SU-DHL-6 (cell line): ENCODE measurements around the gene EPB41L2.

Experiments
- H2AFZ ChIP-seq: fragments of 200-600 bp; sonication (generic); 2 replicates; pipeline ENCODE4 v1.6.1; 2014; ENCODE audit warnings: low read depth, mild to moderate bottlenecking, moderate library complexity, mixed read lengths, antibody characterized with exemption, low read length; ENCODE audit not compliant: severe bottlenecking
- H3F3A ChIP-seq: fragments of 200-600 bp; shearing (Covaris generic); 2 replicates; pipeline ENCODE4 v1.6.0; 2016; ENCODE audit warnings: antibody characterized with exemption, mild to moderate bottlenecking; ENCODE audit not compliant: insufficient read depth
- H3K27ac ChIP-seq: fragments of 200-600 bp; sonication (generic); 2 replicates; pipeline ENCODE4 v1.5.1; 2016; ENCODE audit warnings: low read depth, mild to moderate bottlenecking, low read length, moderate library complexity, mixed read lengths
- H3K27me3 ChIP-seq: fragments of 200-600 bp; sonication (generic), shearing (Covaris generic); 2 replicates; pipeline ENCODE4 v1.6.0; 2014; ENCODE audit warnings: mild to moderate bottlenecking, low read length
- H3K36me3 ChIP-seq: fragments of 200-600 bp; sonication (generic); 2 replicates; pipeline ENCODE4 v1.6.1; 2014; ENCODE audit warnings: mild to moderate bottlenecking, low read length, mixed read lengths
- H3K4me2 ChIP-seq: fragments of 300-600, 200-600 bp; shearing (Covaris generic), sonication (generic); 2 replicates; pipeline ENCODE4 v1.6.0; 2014; ENCODE audit warnings: low read length, low read depth, mild to moderate bottlenecking; ENCODE audit not compliant: poor library complexity, severe bottlenecking
- H3K4me3 ChIP-seq: fragments of 200-600 bp; sonication (generic); 2 replicates; pipeline ENCODE4 v1.5.1; 2014; ENCODE audit warnings: antibody characterized with exemption, low read length, mild to moderate bottlenecking, mixed read lengths; ENCODE audit not compliant: insufficient read depth, poor library complexity, severe bottlenecking
- H3K79me2 ChIP-seq: fragments of 200-600 bp; sonication (generic); 2 replicates; pipeline ENCODE4 v1.6.1; 2014; ENCODE audit warnings: mild to moderate bottlenecking, low read length, moderate library complexity; ENCODE audit not compliant: insufficient read depth
- H3K9ac ChIP-seq: fragments of 200-600 bp; sonication (generic); 2 replicates; pipeline ENCODE4 v1.7.0; 2014; ENCODE audit warnings: mild to moderate bottlenecking, low read length
- H3K9me2 ChIP-seq: fragments of 200-600 bp; sonication (generic); replicated peaks from 2 replicates; pipeline ENCODE4 v1.6.1; 2014; ENCODE audit warnings: low read length; ENCODE audit not compliant: insufficient read depth
- H3K9me3 ChIP-seq: fragments of 200-600 bp; sonication (generic); 2 replicates; pipeline ENCODE4 v1.6.1; 2014; ENCODE audit warnings: low read length, mixed read lengths; ENCODE audit not compliant: insufficient read depth
- H4K20me1 ChIP-seq: fragments of 200-600 bp; sonication (generic); 2 replicates; pipeline ENCODE4 v1.6.1; 2014; ENCODE audit warnings: low read depth, mild to moderate bottlenecking, antibody characterized with exemption, low read length, moderate library complexity, mixed read lengths
- CTCF ChIP-seq: fragments of 200-600 bp; sonication (generic); IDR thresholded peaks from one replicate; pipeline ENCODE4 v1.5.1; 2017; ENCODE audit warnings: antibody characterized with exemption, mild to moderate bottlenecking, low read length, moderate library complexity; ENCODE audit not compliant: insufficient read depth, poor library complexity, severe bottlenecking
- EZH2phosphoT487 ChIP-seq: fragments of 200-600 bp; sonication (generic), shearing (Covaris generic); conservative IDR thresholded peaks from 2 replicates; pipeline ENCODE4 v1.6.1; 2018; ENCODE audit warnings: mild to moderate bottlenecking, antibody characterized with exemption, low read length, moderate library complexity, mixed read lengths

The EPB41L2 gene

GRCh38 chr6:130975325-130975724 is 87.7 kb downstream of the EPB41L2 start:
- Histone ChIP-seq H3K4me3 (no peak overlapping the region), H2AFZ (no peak overlapping the region), H3K79me2 (no peaks in the 10 kb centered on the region), H3F3A (no peaks in the 10 kb centered on the region), H3K27ac (no peak overlapping the region), H3K9ac (no peak overlapping the region), H3K4me2 (no peak overlapping the region), H3K9me2 (no peaks in the 10 kb centered on the region), H3K9me3 (no peaks in the 10 kb centered on the region), H3K36me3 (no peaks in the 10 kb centered on the region), H4K20me1 (no peaks in the 10 kb centered on the region), H3K27me3 (no peaks in the 10 kb centered on the region)
- TF ChIP-seq CTCF = no peak
- TF ChIP-seq EZH2phosphoT487 = no peak

GRCh38 chr6:130973521-130974277 is 89.3 kb downstream of the EPB41L2 start:
- no peaks in the 10 kb centered on the region for H3K79me2 ChIP-seq

GRCh38 chr6:130971504-130971903 is 91.5 kb downstream of the EPB41L2 start:
- H3K27me3 ChIP-seq = no peaks in the 10 kb centered on the region
- no peaks in the 10 kb centered on the region for H3K36me3 ChIP-seq
- no peaks in the 10 kb centered on the region for H3K9me3 ChIP-seq
- no peak overlapping the region for H3K9ac ChIP-seq
- H3K9me2 ChIP-seq = no peaks in the 10 kb centered on the region
- no peak overlapping the region for H3K27ac ChIP-seq
- H3K79me2 ChIP-seq = no peaks in the 10 kb centered on the region
- no peak overlapping the region for H2AFZ ChIP-seq
- TF ChIP-seq CTCF (no peak), EZH2phosphoT487 (no peak)
- no peak overlapping the region for H3K4me3 ChIP-seq
- H4K20me1 ChIP-seq = no peaks in the 10 kb centered on the region
- no peak overlapping the region for H3K4me2 ChIP-seq
- H3F3A ChIP-seq = no peaks in the 10 kb centered on the region

More at GRCh38 chr6:130973521-130974277, 89.3 kb downstream of the EPB41L2 start:
- Histone ChIP-seq H4K20me1 (no peaks in the 10 kb centered on the region), H3K9ac (no peak overlapping the region), H3F3A (no peaks in the 10 kb centered on the region), H3K27ac (no peak overlapping the region), H3K27me3 (no peaks in the 10 kb centered on the region), H3K9me2 (no peaks in the 10 kb centered on the region), H3K36me3 (no peaks in the 10 kb centered on the region), H3K9me3 (no peaks in the 10 kb centered on the region), H3K4me3 (no peak overlapping the region), H2AFZ (no peak overlapping the region), H3K4me2 (no peak overlapping the region)
- TF ChIP-seq CTCF = no peak
